Neural progenitor cell (in vitro differentiated cells): ENCODE results near the gene ELMO1. TPM values are rescaled to one million over a fixed set of nuclear protein-coding genes. Genes with fewer than 3 reads are reported as not detected.

Experiments used
- DNase-seq: peaks from one replicate; pipeline ENCODE4 v3.0.0-alpha.2; 2016; ENCODE audit warnings: low spot score
- H2AFZ ChIP-seq: fragments of 200-600 bp; sonication (generic); replicated peaks from 2 replicates; pipeline ENCODE4 v1.6.1; 2016; ENCODE audit warnings: antibody characterized with exemption
- H3F3A ChIP-seq: fragments of 200-600 bp; sonication (generic); 2 replicates; pipeline ENCODE4 v1.6.1; 2016; ENCODE audit warnings: antibody characterized with exemption, low read depth
- H3K27ac ChIP-seq: fragments of 200-600 bp; sonication (generic); 2 replicates; pipeline ENCODE4 v1.5.1; 2016; ENCODE audit warnings: mild to moderate bottlenecking
- H3K27me3 ChIP-seq: fragments of 200-600 bp; sonication (generic); 2 replicates; pipeline ENCODE4 v1.6.1; 2016; ENCODE audit warnings: mild to moderate bottlenecking, moderate library complexity
- H3K36me3 ChIP-seq: fragments of 200-600 bp; sonication (generic); 2 replicates; pipeline ENCODE4 v1.5.1; 2016
- H3K4me1 ChIP-seq: fragments of 200-600 bp; sonication (generic); 2 replicates; pipeline ENCODE4 v1.6.1; 2016; ENCODE audit warnings: mixed run types
- H3K4me2 ChIP-seq: fragments of 200-600 bp; sonication (generic); 2 replicates; pipeline ENCODE4 v1.6.1; 2016
- H3K4me3 ChIP-seq: fragments of 200-600 bp; sonication (generic); 2 replicates; pipeline ENCODE4 v1.5.1; 2016
- H3K79me2 ChIP-seq: fragments of 200-600 bp; sonication (generic); 2 replicates; pipeline ENCODE4 v1.6.1; 2016; ENCODE audit warnings: low read depth
- H3K9ac ChIP-seq: fragments of 200-600 bp; sonication (generic); 2 replicates; pipeline ENCODE4 v1.6.1; 2016
- H3K9me3 ChIP-seq: fragments of 200-600 bp; sonication (generic); 2 replicates; pipeline ENCODE4 v1.5.1; 2016; ENCODE audit warnings: low read depth
- H4K20me1 ChIP-seq: fragments of 200-600 bp; sonication (generic); 2 replicates; pipeline ENCODE4 v1.6.1; 2016; ENCODE audit warnings: low read depth
- H3K27ac Mint-ChIP-seq: 3 replicates; pipeline ENCODE4 v1.8.0; 2021; ENCODE audit warnings: mixed read lengths
- H3K27me3 Mint-ChIP-seq: 2 replicates; pipeline ENCODE4 v1.8.0; 2022; ENCODE audit warnings: low read depth, mild to moderate bottlenecking, inconsistent platforms, moderate library complexity, mixed read lengths; ENCODE audit not compliant: insufficient read depth
- H3K36me3 Mint-ChIP-seq: 3 replicates; pipeline ENCODE4 v1.8.0; 2021; ENCODE audit warnings: mixed read lengths
- H3K4me1 Mint-ChIP-seq: 3 replicates; pipeline ENCODE4 v1.8.0; 2021; ENCODE audit warnings: mixed read lengths
- H3K4me3 Mint-ChIP-seq: 3 replicates; pipeline ENCODE4 v1.8.0; 2021; ENCODE audit warnings: mild to moderate bottlenecking, moderate library complexity, mixed read lengths
- H3K9me3 Mint-ChIP-seq: 3 replicates; pipeline ENCODE4 v1.8.0; 2020; ENCODE audit warnings: mixed read lengths
- EZH2 ChIP-seq: fragments of 200-600 bp; sonication (generic); IDR thresholded peaks from 2 replicates; pipeline ENCODE4 v1.6.1; 2017; ENCODE audit warnings: antibody characterized with exemption, mild to moderate bottlenecking, moderate library complexity
- EZH2phosphoT487 ChIP-seq: fragments of 200-600 bp; sonication (generic); IDR thresholded peaks from 2 replicates; pipeline ENCODE4 v1.6.1; 2017; ENCODE audit warnings: antibody characterized with exemption
- total RNA-seq: library from RNA; depleted of rRNA; stranded (reverse); fragments of >200 nt; gene quantifications from 2 replicates; pipeline ENCODE4 v1.2.3, GENCODE V29; 2015; ENCODE audit warnings: low replicate concordance
- TF ChIP-seq, protein P1 (sequence below): fragments of 200-600 bp; sonication (generic); IDR thresholded peaks from 2 replicates; pipeline ENCODE4 v1.5.1; 2017; ENCODE audit warnings: antibody characterized with exemption, mild to moderate bottlenecking

ELMO1 gene
- total RNA-seq, 1 donor from 2014 or later = 22.0 TPM

DNA sequence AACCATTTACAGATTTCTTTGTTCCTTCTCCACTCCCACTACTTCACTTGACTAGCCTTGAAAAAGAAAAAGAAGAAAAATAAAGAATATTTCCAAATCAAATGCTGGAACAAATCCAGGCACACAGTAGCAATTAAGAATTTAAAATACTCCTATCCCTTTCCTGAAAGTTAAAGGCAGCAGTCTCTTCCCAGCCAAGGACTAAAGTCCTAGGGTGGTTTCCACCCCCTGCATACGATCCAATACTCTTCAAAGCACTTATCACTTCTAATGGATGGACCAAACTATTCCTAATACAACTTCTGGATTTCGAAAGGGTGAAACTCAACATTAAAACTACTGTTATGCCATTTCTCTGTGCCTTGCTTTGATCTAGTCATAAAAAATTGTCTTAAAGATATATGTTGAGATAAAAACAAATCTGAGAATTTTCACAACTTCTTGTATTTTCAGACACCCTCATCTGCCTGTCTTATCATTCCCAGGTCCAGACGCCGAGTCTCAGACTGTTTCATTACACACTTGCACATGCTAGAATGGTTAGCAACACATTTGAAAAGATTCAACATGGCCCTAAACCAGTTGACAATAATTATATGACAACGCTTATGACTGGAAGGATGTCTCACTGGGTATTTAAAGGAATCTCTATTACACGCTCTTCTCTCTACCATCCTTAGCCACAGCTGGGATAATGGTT lies 13.4 kb downstream of the ELMO1 start:
- H3K4me3 Mint-ChIP-seq = no peak overlapping the region
- H3K4me1 Mint-ChIP-seq = peaks cover 17% of the 10 kb centered on the region
- no peaks in the 10 kb centered on the region for H3K9me3 ChIP-seq
- peaks cover 2% of the 10 kb centered on the region for H3K9me3 Mint-ChIP-seq
- H3K27ac ChIP-seq = no peak overlapping the region
- no peaks in the 10 kb centered on the region for H3F3A ChIP-seq
- no peaks in the 10 kb centered on the region for H3K27me3 ChIP-seq
- no peak for DNase-seq
- H3K36me3 ChIP-seq = no peaks in the 10 kb centered on the region
- H3K4me1 ChIP-seq = peaks cover 5% of the 10 kb centered on the region
- H4K20me1 ChIP-seq = no peaks in the 10 kb centered on the region
- H3K36me3 Mint-ChIP-seq = no peaks in the 10 kb centered on the region
- no peak overlapping the region for H3K9ac ChIP-seq
- peaks cover 3% of the 10 kb centered on the region for H3K27me3 Mint-ChIP-seq
- no peak overlapping the region for H3K4me3 ChIP-seq
- no peaks in the 10 kb centered on the region for H3K79me2 ChIP-seq
- H3K4me2 ChIP-seq = no peak overlapping the region
- no peak overlapping the region for H2AFZ ChIP-seq
- TF ChIP-seq EZH2phosphoT487 (no peak), EZH2 (no peak)
- TF ChIP-seq, protein P1, sequence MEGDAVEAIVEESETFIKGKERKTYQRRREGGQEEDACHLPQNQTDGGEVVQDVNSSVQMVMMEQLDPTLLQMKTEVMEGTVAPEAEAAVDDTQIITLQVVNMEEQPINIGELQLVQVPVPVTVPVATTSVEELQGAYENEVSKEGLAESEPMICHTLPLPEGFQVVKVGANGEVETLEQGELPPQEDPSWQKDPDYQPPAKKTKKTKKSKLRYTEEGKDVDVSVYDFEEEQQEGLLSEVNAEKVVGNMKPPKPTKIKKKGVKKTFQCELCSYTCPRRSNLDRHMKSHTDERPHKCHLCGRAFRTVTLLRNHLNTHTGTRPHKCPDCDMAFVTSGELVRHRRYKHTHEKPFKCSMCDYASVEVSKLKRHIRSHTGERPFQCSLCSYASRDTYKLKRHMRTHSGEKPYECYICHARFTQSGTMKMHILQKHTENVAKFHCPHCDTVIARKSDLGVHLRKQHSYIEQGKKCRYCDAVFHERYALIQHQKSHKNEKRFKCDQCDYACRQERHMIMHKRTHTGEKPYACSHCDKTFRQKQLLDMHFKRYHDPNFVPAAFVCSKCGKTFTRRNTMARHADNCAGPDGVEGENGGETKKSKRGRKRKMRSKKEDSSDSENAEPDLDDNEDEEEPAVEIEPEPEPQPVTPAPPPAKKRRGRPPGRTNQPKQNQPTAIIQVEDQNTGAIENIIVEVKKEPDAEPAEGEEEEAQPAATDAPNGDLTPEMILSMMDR = no peak
- H3K27ac Mint-ChIP-seq = no peak overlapping the region

DNA sequence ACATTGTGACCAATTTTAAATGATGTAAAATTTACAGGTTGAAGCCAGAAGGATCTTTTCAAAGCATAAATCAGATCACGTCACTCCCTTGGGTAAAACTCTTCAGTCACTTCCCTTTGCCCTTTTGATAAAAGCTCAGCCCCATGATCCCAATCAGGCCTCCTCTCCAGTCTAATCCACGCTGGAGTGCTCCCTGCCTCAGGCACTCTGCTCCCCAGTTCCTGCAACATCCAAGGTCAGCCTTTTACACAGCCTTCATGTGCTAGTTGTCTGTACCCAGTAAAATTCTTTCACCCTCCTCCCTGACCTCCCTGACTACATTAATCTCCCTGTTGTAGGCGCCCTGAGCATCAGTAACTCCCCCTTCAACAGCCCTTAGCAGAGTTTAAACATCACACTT lies 14.1 kb downstream of the ELMO1 start:
- Histone ChIP-seq H3K4me3 (no peak overlapping the region), H3K79me2 (no peaks in the 10 kb centered on the region), H3K27me3 (no peaks in the 10 kb centered on the region), H3F3A (no peaks in the 10 kb centered on the region), H3K4me1 (peaks cover 5% of the 10 kb centered on the region), H2AFZ (no peak overlapping the region), H3K9ac (no peak overlapping the region), H3K36me3 (no peaks in the 10 kb centered on the region), H3K27ac (no peak overlapping the region), H3K4me2 (no peak overlapping the region), H4K20me1 (no peaks in the 10 kb centered on the region), H3K9me3 (no peaks in the 10 kb centered on the region)
- TF ChIP-seq EZH2phosphoT487 = no peak
- TF ChIP-seq, protein P1 = no peak
- no peak for TF ChIP-seq EZH2
- H3K4me3 Mint-ChIP-seq = no peak overlapping the region
- H3K9me3 Mint-ChIP-seq = peaks cover 2% of the 10 kb centered on the region
- peaks cover 17% of the 10 kb centered on the region for H3K4me1 Mint-ChIP-seq
- H3K36me3 Mint-ChIP-seq = no peaks in the 10 kb centered on the region
- DNase-seq = no peak
- no peaks in the 10 kb centered on the region for H3K27me3 Mint-ChIP-seq
- peak overlapping the region; percentile 78 for H3K27ac Mint-ChIP-seq

DNA sequence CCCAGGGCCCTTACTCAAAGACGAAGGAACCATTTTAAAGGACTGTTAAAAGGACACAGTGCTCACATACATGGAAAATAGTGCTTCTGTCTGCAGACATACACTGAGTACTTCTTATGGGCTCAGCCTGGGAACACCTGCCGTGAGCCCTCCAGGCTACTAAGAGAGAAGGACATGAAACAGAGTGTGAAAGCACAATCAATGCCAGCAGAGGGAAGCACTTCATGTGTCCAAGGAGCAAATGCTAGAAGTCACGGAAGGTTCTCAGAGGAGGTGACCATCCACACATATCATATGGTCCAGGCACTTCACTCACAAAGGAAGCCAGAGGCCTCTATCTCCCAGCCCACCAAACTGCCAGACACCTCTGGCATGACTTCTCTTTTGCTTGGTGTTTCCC lies 15.5 kb downstream of the ELMO1 start:
- no peaks in the 10 kb centered on the region for H3F3A ChIP-seq
- H3K9ac ChIP-seq = no peak overlapping the region
- H3K9me3 ChIP-seq = no peaks in the 10 kb centered on the region
- no peak overlapping the region for H3K4me2 ChIP-seq
- Mint-ChIP-seq H3K36me3 (no peaks in the 10 kb centered on the region), H3K27ac (no peak overlapping the region), H3K4me1 (peaks cover 15% of the 10 kb centered on the region), H3K9me3 (peaks cover 2% of the 10 kb centered on the region), H3K4me3 (no peak overlapping the region), H3K27me3 (no peaks in the 10 kb centered on the region)
- H3K4me1 ChIP-seq = peaks cover 5% of the 10 kb centered on the region
- H3K27me3 ChIP-seq = no peaks in the 10 kb centered on the region
- no peaks in the 10 kb centered on the region for H4K20me1 ChIP-seq
- no peak overlapping the region for H3K27ac ChIP-seq
- TF ChIP-seq, protein P1 = peak; percentile 20
- no peak for TF ChIP-seq EZH2phosphoT487
- TF ChIP-seq EZH2 = no peak
- H3K36me3 ChIP-seq = no peaks in the 10 kb centered on the region
- no peak overlapping the region for H3K4me3 ChIP-seq
- no peak for DNase-seq
- no peak overlapping the region for H2AFZ ChIP-seq
- H3K79me2 ChIP-seq = no peaks in the 10 kb centered on the region
